ENCODE measurements around the gene PEX6. TPM values are rescaled to one million over a fixed set of nuclear protein-coding genes. Genes with fewer than 3 reads are reported as not detected.
A peak's percentile ranks its signal among the peaks of the same experiment; 100 is the strongest.

Gene PEX6
- total and polyA plus RNA-seq, 2 of the 13 experiments (the other 11 are each of a cell fraction or from before 2014, with no cell fraction given): 5.1 to 6.7 TPM

DNA sequence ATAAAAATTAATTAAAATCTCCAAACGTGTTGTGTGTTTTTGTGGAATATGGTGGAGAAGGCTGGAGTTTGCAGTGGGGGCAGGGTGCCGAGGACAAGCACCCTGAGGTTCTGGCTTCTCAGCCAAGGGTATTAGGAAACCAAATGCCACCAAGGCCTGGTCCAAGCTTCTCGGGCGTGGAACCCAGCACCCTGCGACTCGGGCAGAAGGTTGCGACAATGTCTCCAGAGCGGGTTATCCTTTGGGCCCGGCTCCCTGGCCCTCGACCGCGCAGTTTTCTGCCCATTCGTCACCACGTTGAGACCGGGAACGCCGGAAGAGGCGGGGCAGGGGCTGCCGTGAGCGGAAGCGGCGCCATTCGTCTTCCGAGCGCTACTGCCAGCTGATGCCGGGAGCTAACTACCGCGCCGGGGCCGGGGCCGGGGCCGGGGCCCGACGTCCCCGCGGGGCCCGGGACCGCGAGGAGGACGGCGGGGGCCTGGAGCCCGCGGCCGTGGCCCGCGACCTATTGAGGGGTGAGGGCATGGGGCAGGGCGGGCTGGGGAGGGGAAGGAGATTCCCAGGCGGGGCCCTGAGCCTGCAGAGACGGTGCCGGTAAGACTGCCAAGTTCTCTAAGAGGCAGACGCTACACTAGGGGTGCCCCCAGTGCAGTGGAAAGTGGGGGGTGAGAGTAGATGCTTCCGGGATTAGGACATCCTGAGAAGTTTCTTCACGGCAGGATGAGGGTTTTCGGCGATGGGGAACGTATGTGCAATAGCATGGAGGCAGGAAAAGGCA is 42.5 kb upstream of the PEX6 start, which contains the start of gene RRP36 (continued):
- 0 out of 2 replicates have a peak, but pooled peaks have one; percentile 59 for TF ChIP-seq PAX8 (CRISPR knock-in tag; IDR thresholded peaks at IDR 0.05; ENCODE audit: borderline replicate concordance)
- TF ChIP-seq ERF (CRISPR knock-in tag; IDR thresholded peaks at IDR 0.05): peak; percentile 76; the same call in 1 of the 2 replicates
- TF ChIP-seq, protein P1, sequence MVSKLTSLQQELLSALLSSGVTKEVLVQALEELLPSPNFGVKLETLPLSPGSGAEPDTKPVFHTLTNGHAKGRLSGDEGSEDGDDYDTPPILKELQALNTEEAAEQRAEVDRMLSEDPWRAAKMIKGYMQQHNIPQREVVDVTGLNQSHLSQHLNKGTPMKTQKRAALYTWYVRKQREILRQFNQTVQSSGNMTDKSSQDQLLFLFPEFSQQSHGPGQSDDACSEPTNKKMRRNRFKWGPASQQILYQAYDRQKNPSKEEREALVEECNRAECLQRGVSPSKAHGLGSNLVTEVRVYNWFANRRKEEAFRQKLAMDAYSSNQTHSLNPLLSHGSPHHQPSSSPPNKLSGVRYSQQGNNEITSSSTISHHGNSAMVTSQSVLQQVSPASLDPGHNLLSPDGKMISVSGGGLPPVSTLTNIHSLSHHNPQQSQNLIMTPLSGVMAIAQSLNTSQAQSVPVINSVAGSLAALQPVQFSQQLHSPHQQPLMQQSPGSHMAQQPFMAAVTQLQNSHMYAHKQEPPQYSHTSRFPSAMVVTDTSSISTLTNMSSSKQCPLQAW (CRISPR knock-in tag; IDR thresholded peaks at IDR 0.05): peak; percentile 74
- no peak for TF ChIP-seq ZNF350 (CRISPR knock-in tag; IDR thresholded peaks at IDR 0.05; ENCODE audit: borderline replicate concordance, low read depth)
- peak; percentile 68; the same call in 1 of the 2 replicates for TF ChIP-seq TSC22D2 (CRISPR knock-in tag; IDR thresholded peaks at IDR 0.05; ENCODE audit: borderline replicate concordance)
- TF ChIP-seq NFKB2 (CRISPR knock-in tag; IDR thresholded peaks at IDR 0.05; ENCODE audit: borderline replicate concordance): peak; percentile 50; the same call in 1 of the 2 replicates
- TF ChIP-seq TAF15 (IDR thresholded peaks at IDR 0.05; ENCODE audit: low read depth, low read length, poor library complexity, severe bottlenecking): peak; percentile 68
- TF ChIP-seq, protein P2, sequence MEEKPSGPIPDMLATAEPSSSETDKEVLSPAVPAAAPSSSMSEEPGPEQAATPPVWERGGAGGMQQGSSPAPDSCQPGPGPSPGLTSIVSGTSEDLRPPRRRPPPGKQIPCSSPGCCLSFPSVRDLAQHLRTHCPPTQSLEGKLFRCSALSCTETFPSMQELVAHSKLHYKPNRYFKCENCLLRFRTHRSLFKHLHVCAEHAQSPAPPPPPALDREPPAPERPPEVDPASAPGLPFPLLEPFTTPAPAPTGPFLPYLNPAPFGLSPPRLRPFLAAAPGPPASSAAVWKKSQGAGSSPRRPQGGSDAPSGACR (CRISPR knock-in tag; IDR thresholded peaks at IDR 0.05): peak; percentile 87; the same call in 1 of the 2 replicates
- peak; percentile 92 for TF ChIP-seq CREBL2 (CRISPR knock-in tag; IDR thresholded peaks at IDR 0.05; ENCODE audit: borderline replicate concordance)
- TF ChIP-seq IRF2 (CRISPR knock-in tag; IDR thresholded peaks at IDR 0.05): peak; percentile 27; the same call in 1 of the 2 replicates
- no peak for TF ChIP-seq ZNF3 (CRISPR knock-in tag; IDR thresholded peaks at IDR 0.05)
- TF ChIP-seq REST (IDR thresholded peaks at IDR 0.05; ENCODE audit: borderline replicate concordance in 1 of 2, low read depth in 1 of 2, low read length in 2 of 2): no peak
- TF ChIP-seq, protein P3, sequence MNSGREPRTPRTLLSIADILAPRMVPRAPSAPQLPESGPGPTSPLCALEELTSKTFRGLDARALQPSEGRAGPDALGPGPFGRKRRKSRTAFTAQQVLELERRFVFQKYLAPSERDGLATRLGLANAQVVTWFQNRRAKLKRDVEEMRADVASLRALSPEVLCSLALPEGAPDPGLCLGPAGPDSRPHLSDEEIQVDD (CRISPR knock-in tag; IDR thresholded peaks at IDR 0.05; ENCODE audit: borderline replicate concordance): no peak
- TF ChIP-seq ZBTB2 (CRISPR knock-in tag; IDR thresholded peaks at IDR 0.05; ENCODE audit: low read depth): 0 out of 2 replicates have a peak, but pooled peaks have one; percentile 53
- TF ChIP-seq, protein P4, sequence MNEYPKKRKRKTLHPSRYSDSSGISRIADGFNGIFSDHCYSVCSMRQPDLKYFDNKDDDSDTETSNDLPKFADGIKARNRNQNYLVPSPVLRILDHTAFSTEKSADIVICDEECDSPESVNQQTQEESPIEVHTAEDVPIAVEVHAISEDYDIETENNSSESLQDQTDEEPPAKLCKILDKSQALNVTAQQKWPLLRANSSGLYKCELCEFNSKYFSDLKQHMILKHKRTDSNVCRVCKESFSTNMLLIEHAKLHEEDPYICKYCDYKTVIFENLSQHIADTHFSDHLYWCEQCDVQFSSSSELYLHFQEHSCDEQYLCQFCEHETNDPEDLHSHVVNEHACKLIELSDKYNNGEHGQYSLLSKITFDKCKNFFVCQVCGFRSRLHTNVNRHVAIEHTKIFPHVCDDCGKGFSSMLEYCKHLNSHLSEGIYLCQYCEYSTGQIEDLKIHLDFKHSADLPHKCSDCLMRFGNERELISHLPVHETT (CRISPR knock-in tag; conservative IDR thresholded peaks at IDR 0.05): 0 out of 2 replicates have a peak, but pooled peaks have one; percentile 42
- TF ChIP-seq ZNF20 (CRISPR knock-in tag; IDR thresholded peaks at IDR 0.05): 0 out of 2 replicates have a peak, but pooled peaks have one; percentile 69
- TF ChIP-seq ISL2 (CRISPR knock-in tag; IDR thresholded peaks at IDR 0.05): 0 out of 2 replicates have a peak, but pooled peaks have one; percentile 25
- TF ChIP-seq KLF13 (CRISPR knock-in tag; IDR thresholded peaks at IDR 0.05): 0 out of 2 replicates have a peak, but pooled peaks have one; percentile 33

All from HepG2 (cell line).